ENCODE measurements around the gene RELA. TPM values are rescaled to one million over a fixed set of nuclear protein-coding genes. Genes with fewer than 3 reads are reported as not detected.
A peak's percentile ranks its signal among the peaks of the same experiment; 100 is the strongest.

RELA gene
- total and polyA plus RNA-seq, 10 of the 15 experiments (the other 5 are each of a cell fraction or from before 2014, with no cell fraction given): 5.1 to 56.4 (median 34.2) TPM

DNA sequence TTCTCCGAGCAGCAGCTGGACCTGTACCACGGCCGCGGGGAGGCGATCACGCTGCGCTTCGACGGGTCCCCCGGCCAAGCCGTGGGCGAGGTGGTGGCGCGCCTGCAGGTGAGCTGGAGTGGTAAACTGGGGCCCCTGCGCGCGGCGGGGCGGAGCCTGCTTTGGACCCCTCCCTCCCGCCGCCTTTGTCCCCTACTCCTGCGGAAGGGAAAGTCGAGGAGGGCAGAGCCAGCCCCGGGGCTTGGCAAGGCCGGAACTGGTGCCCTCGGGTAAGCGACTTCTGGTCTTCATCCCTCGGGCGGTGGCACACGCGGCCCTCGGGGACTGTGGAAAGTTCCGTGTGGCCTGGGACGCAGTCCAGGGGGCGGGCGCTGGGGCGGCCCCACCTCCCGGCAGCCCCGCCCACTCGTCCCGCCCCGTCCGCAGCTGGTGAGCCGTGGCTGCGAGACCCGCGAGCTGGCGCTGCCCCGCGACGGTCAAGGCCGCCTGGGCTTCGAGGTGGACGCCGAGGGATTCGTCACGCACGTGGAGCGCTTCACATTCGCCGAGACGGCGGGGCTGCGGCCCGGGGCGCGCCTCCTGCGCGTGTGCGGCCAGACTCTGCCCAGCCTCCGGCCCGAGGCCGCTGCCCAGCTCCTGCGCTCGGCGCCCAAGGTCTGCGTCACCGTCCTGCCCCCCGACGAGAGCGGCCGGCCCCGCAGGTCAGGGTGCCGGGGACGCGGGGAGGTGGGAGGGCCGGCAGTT, 15.6 kb downstream of the RELA start:
- no TSS peak for BruUV-seq (replicated peaks)
- ATAC-seq (no peak), DNase-seq (ENCODE audit: low read depth, low spot score) (no peak), FAIRE-seq (no peak)
- Histone ChIP-seq H3K4me1 (ENCODE audit: control insufficient read depth, insufficient read depth, low read length) (peaks cover 7% of the 10 kb centered on the region), H3K9ac (ENCODE audit: control insufficient read depth, insufficient read depth, low read length) (no peak overlapping the region), H3K4me3 (no peak overlapping the region), H3K79me2 (ENCODE audit: control insufficient read depth, insufficient read depth, low read length) (peaks cover 5% of the 10 kb centered on the region), H3K4me2 (ENCODE audit: control insufficient read depth, insufficient read depth) (no peak overlapping the region), H3K27me3 (replicated peaks in 1 of 2; ENCODE audit: control insufficient read depth in 2 of 2, insufficient read depth in 2 of 2, low read length in 1 of 2) (no peaks in the 10 kb centered on the region), H3K27ac (ENCODE audit: control insufficient read depth, insufficient read depth) (no peak overlapping the region), H3K9me3 (replicated peaks; ENCODE audit: control insufficient read depth, insufficient read depth, low read length) (no peaks in the 10 kb centered on the region), H4K20me1 (ENCODE audit: control insufficient read depth, insufficient read depth) (no peaks in the 10 kb centered on the region), H3K36me3 (ENCODE audit: control insufficient read depth in 2 of 2, insufficient read depth in 2 of 2, low read length in 1 of 2) (peaks cover 16 to 45% of the 10 kb centered on the region in 2 experiments), H2AFZ (ENCODE audit: control insufficient read depth, low read depth, low read length) (no peak overlapping the region)
- ChIA-PET CTCF (no interaction called here), RAD21 (ENCODE audit: unreplicated experiment) (no interaction called here), POLR2A (interaction anchor here (0.7 kb wide), 1 partner anchor 345 kb away, joined by 3 read pairs; no protein-coding TSS in a partner anchor), SMC1A (ENCODE audit: uncharacterized antibody, unreplicated experiment) (no interaction called here)
- WGBS (ENCODE audit: insufficient coverage, insufficient replicate concordance, low lambda C conversion rate, missing lambda C conversion rate): 95% methylated on average over 41 of the region's 87 CpGs
- intact Hi-C loops (cut with micrococcal nuclease; ENCODE audit: unreplicated experiment) (no loop called here), in situ Hi-C loops (cut with MboI) (no loop called here)
- TF ChIP-seq TCF7 (IDR thresholded peaks at IDR 0.05; ENCODE audit: borderline replicate concordance): no peak
- TF ChIP-seq, protein P1, sequence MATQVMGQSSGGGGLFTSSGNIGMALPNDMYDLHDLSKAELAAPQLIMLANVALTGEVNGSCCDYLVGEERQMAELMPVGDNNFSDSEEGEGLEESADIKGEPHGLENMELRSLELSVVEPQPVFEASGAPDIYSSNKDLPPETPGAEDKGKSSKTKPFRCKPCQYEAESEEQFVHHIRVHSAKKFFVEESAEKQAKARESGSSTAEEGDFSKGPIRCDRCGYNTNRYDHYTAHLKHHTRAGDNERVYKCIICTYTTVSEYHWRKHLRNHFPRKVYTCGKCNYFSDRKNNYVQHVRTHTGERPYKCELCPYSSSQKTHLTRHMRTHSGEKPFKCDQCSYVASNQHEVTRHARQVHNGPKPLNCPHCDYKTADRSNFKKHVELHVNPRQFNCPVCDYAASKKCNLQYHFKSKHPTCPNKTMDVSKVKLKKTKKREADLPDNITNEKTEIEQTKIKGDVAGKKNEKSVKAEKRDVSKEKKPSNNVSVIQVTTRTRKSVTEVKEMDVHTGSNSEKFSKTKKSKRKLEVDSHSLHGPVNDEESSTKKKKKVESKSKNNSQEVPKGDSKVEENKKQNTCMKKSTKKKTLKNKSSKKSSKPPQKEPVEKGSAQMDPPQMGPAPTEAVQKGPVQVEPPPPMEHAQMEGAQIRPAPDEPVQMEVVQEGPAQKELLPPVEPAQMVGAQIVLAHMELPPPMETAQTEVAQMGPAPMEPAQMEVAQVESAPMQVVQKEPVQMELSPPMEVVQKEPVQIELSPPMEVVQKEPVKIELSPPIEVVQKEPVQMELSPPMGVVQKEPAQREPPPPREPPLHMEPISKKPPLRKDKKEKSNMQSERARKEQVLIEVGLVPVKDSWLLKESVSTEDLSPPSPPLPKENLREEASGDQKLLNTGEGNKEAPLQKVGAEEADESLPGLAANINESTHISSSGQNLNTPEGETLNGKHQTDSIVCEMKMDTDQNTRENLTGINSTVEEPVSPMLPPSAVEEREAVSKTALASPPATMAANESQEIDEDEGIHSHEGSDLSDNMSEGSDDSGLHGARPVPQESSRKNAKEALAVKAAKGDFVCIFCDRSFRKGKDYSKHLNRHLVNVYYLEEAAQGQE (IDR thresholded peaks at IDR 0.05; ENCODE audit: low read depth, low read length): no peak
- TF ChIP-seq POLR2AphosphoS2 (IDR thresholded peaks at IDR 0.05; ENCODE audit: low read depth, low read length): no peak
- TF ChIP-seq POLR2A (IDR thresholded peaks at IDR 0.05; ENCODE audit: low read depth, low read length): peak; percentile 31; the same call in 1 of the 2 replicates
- TF ChIP-seq ATF7 (IDR thresholded peaks at IDR 0.05; ENCODE audit: low read depth): no peak
